Measurements from ENCODE around the gene RGS7.
"Not testable (repeated sequence)": the region's sequence is repeated elsewhere in the genome, so short reads cannot be mapped to it uniquely, and the experiment has no call there.

The RGS7 gene

DNA sequence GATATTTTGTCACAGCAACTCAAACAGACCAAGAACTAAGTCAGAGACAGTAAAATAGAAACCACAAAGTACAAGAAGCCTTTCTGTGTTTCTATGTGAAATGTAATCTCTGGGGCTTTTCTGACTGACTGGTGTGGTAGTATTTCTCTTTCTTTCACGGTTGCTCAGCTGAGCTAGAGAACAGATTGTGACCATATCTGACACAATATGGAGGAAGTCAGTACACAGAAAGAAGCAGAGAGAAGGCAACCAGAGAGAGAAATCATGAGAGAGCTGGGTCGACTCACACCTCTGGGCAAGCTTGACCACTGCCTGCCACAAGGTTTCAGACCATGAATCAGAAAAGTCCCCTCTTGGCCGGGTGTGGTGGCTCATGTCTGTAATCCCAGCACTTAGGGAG is 536.2 kb downstream of the RGS7 start:
- no peak for DNase-seq

DNA sequence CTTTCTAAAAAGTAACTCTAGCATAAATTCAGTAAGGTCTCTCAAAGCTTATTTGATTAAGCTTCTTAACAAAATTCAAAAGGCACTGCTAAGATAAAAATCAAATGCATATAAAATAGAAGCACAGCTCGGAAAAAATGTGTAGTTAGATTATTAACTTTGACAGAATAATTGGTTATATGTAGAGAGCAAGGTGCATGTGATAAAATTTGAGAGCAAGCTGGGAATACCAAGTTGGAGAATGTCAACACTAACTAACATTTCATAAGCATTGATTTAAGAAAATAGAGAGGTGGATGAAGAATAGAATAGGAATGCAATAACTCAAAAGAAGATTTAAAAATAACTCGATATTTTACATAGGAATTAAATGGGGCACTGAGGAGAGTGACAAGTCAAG is 540.5 kb downstream of the RGS7 start:
- no peak for DNase-seq

DNA sequence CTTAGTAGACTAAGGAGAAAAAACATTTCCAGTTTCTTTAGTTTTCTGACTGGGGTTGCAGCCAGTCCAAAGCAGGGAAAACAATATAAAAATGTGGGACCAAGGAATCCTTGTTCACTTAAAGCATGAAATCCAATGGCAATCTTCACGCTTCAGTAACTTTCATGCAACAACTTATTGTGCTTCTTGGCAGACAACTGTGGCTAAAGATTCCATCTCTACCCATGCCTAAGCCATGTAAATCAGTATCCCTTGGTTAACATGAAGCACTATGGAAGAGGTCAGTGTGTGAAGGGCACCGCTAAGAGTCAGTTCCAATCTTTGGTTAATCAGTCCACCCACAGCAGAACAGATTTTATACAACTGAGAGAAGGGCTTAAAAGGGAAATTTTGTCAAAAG is 543.3 kb downstream of the RGS7 start:
- DNase-seq, result no peak

DNA sequence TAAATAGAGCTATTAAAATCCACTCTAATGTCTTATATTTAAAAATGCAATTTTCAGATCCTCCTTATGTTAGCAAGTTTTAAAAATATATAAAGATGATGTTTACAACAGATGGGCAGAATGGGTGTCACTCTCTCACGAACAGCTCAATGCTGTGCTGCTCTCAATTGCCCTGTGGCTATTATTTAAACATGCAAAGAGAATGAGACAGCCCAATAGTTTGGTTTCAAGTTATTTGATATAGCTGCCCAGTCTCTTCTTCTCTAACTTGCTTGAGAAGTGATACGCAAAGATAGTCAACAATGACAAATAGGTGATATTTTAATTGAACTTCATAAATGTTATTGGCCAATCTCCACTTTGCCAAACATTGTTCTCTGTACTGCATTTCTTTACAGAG is 545.7 kb downstream of the RGS7 start:
- no peak for DNase-seq

DNA sequence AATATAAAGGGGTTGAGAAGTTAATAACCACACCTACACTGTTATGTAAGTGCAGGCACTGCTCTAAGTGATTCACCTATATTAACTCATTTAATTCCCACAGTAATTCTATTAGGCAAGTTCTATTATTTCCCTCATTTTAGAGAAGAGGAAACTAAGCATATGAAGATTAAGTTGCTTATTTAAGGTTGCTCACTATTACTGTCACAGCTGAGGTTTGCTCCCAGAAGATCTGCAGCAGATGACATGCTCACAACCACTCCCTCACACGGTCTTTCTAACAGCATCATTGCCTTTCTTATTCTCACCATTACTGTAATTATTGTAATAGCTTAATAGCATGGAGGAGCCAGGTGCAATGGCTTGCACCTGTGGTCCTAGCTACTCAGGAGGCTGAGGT is 548.6 kb downstream of the RGS7 start:
- DNase-seq, result no peak

DNA sequence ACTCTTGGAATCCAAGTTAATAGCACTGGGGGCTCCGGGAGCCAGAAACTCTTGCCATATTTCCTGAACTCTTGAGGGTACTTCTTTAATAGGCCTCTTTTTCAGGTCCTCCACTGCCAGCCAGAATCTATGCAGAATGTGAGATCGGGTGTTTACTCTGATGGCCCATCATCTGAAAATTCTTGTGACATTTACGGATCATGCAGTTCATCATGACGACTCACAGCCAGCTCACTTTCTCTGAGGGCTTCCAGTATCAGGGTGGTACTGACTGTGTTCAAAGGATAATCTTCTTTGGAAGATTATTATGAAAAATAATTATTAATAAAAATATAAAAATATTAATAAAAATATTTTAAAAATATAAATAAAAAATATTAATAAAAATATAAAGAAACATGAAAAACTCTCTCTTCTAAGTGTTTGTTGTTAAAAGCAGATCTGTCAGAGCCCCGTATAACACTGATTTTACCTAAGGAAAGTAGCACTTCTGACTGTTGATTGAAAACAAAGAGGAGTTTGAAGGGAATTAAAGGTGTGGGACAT is 550.7 kb downstream of the RGS7 start:
- DNase-seq, result no peak

DNA sequence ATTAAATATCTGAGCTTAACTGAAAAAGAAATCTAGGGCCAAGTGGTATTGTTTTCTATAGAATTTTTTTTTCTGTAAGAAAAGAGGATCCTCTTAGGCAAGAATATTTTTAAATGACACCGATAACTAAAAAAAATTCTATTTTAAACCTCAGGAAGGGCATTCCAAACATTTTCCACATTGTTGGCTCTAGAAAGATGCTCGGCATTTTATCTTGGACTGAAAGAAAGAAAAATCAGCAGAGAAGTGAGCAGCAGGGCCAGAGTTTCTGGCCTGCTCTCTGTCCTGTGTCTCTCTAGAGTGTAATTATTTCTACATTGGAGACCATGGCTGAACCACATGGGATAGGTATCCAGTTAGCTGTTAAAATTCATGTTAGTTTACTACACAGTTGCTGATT is 552.5 kb downstream of the RGS7 start:
- no peak for DNase-seq

DNA sequence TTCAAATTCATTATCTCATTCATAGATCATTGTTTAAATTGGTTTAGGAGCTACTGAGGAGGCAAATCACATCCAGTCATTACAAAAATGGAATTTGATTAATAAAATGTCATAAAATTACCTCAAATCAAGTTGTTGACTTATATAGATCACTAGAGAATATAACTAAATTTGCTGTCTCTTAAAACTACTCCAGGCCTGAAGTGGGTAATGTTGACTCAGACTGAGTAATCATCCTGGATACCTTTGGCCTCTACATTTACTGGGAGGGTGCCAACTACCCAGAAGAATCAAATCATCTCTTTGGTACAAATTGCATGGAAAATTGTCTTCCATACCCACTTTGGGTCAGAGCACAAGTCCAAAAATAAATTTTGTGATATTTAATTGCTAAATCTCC is 553.9 kb downstream of the RGS7 start:
- DNase-seq, result no peak

DNA sequence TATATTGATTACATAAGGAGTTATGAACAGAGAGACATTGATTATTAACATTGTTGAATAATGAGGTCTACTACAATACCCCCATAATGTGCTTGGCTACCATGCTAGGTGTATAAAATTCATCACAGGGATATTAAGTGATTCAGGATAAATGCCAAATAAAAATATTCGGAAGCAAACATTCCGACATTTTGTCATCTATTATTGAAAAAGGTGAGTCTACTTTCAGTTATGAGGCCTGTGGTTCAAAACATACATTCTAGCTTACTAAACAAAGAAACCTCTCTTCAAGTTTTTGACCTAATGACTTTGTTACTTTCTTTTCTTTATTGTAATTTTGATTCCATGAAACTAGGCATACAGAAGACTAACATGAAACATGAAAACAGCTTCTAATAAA is 554.7 kb downstream of the RGS7 start:
- no peak for DNase-seq

DNA sequence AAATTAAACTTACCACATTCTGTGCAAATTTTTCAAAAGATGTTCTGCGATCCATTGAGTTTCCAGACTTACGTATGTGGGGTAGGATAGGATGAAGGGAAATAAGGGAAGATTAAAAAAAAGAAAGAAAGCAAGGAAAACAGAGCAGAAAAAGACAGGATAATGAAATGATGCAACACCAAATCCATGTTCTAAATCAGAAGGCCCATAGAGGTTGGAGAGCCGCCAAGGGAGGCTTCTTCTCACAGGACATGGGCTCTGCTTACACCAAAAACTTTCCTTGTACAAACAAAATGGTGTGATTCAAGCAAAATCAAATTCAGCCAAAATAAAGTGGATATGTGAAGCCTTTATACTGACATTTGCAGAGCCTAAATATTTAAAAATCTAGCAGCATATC is 555.6 kb downstream of the RGS7 start:
- no peak for DNase-seq

DNA sequence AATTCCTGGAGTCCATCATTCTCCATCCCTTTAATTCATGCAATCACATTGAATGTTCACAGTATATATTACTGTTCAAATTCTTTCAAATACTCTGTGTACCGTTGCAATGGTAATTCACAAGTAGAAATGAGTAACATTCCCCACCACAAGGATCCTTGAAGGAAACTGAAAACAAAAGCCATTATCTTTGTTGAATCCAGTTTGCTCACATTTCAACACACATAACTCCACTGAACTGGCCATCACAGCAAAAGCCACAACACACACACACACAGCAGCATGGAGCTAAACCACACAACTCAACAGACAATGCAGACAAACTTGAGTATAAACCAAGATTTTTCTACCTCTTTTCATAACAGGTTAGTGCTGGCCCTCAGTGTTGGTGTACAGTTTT is 556.7 kb downstream of the RGS7 start:
- no peak for DNase-seq

DNA sequence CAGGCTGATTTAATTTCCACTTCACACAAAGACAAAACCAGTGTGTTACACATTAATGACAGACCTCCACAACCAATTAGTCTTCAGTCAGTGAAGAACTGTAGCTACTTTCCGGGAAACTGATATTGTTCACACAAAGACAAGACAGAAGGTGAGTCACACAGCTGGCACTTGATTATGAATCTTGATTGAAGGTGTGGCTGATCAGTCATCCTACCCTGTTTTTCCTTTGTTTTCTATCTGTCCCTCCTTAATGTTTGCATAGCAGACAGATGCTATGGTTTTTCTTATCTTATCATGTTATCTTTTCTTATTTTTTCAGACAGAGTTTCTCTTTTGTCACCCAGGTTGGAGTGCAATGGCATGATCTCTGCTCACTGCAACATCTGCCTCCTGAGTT is 560.0 kb downstream of the RGS7 start:
- DNase-seq, result no peak

DNA sequence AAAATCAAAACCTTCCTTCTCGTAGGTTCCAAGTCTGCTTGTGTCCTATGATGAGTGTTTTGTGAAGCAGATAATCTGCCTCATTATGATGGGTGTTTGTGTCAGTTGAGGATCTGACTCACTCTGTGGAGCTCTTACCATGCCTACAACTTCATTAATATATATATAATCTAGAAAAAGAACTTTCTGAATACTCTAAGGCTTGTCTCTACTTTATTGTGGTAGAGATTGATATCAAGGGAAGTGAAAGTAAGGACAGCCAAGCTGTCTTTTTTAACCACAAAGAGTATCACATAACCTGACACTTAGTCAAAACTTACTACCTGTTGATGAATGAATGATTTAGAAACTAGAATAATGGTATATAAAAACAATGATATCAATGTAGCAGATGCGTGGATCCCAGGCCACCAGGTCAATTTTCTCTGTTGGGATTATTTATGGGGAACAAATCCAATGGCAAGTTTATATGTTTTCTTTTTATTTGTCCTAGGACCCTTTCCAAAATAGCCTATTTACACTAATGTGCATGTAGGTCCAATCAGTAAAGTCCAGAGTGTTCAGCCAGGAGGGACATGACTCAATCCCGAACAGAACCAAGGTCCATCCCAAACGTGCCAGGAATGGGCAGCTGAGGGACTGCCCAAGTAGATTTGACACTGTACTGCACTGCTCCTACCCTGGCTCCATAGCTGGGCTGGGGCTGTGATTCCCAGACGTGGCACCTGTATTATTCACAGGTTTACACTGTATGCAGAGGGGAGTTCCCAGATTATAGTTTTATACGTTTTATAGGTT is 562.8 kb downstream of the RGS7 start:
- no peak for DNase-seq

DNA sequence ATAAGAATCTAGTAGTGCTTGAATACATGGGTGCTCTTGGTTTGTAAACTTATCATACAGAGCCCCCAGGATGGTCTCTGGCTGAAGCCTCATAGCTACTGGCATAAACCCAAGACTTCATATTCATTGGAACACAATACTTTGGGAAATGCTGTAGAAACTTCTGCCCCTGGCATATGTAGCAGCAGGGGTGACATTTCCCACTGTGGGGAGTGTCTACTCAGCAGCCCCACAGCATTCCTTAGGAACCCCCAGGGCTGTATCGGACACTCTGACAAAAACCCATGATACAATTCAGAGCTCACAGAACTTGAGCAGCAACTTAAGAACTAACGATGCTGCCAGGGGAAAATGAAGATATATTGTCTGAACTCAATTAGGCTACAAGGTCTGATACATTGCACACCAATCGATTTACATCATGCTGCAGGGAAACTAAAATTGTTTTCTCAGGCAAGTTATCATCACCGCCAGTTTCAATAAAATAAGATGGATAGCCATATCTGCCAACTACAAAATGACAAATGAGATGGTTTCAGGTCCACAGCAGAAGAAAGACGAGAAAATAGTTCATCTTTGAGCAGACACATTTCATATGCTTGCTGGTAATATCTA is 564.0 kb downstream of the RGS7 start:
- DNase-seq, result no peak

DNA sequence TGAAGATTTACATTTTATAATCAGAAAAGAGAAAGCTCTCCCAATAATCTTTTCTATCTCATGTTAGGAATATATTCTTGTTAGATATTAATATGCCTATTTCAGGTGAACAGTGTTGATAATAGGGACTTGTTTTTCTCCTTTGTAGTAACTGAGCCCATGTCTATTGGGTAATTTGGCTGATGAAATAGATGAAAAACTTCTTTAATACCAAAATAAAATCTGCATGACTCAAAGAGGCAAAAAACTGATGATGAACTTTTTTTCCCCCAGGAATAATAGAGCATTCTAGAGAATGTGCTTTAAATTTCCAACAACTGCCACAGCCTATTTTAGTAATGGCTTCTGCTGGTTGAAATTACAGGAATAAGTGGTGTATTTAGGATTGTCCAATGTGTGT is 566.1 kb downstream of the RGS7 start:
- no peak for DNase-seq

DNA sequence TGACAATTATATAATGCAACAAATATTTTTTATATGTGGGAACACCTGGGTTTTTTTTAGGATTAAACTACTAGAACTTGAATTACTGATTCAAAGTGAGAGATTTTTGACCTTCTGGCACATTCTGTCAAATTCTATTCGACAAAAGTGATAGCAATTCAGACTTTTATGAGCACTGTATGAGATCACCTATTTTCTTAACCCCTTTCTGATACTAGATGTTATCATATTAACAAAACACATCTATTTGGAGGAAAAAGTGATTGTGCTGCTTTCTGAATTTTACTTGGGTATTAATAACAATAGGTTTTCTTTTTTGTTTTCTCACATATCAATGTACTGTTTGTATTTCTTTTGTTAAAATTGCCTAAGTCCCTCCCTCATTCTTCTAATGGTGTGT is 570.1 kb downstream of the RGS7 start:
- DNase-seq, result no peak

DNA sequence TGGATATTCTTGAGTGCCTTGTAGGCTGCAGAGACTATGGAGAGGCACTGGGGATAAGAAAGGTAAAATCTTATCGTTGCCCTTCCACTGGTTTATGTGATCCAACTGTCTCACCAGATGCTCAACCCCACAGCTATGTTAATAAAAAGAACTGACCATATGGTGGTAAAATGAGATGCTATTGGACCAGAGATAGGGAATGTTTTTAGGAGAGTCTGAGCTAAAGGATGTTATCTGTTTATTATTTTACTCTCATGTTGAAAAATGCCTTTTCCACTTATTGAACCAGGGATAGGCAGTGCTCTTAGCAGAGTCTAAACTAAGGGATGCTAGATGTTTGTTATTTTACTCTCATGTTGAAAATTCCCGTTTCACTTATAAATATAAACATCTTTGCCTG is 572.2 kb downstream of the RGS7 start:
- no peak for DNase-seq

DNA sequence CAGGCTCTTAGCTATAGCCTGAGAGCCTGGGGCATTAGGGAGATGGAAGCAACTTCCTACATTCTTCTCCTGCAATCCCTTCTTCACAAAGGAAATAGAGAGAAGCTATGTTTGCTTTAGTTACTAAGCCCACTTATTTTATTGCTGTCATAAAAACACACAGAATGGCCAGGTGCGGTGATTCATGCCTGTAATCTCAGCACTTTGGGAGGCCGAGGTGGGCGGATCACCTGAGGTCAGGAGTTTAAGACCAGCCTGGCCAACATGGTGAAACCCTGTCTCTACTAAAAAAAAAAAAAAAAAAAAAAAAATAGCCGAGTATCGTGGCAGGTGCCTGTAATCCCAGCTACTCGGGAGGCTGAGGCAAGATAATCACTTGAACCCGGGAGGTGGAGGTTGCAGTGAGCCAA is 573.3 kb downstream of the RGS7 start:
- DNase-seq, result not testable (repeated sequence)

DNA sequence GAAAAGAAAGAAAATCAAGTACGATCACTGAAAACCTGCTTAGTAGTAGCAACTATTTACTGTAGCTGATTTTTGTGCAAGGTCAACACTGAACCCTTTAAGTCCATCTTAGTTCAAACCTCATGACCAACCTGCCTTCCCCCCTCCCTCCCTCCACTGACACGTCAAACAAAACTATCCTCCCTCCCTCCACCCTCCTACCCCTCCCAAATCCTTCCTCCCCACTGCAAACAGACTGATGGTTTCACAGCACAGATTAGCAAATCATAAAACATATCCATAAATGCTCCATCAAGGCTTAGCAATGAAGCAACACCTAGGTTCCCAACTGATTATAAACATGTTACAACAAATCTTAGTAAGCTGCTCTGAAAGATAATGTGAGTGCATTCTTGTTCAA is 580.8 kb downstream of the RGS7 start:
- no peak for DNase-seq

DNA sequence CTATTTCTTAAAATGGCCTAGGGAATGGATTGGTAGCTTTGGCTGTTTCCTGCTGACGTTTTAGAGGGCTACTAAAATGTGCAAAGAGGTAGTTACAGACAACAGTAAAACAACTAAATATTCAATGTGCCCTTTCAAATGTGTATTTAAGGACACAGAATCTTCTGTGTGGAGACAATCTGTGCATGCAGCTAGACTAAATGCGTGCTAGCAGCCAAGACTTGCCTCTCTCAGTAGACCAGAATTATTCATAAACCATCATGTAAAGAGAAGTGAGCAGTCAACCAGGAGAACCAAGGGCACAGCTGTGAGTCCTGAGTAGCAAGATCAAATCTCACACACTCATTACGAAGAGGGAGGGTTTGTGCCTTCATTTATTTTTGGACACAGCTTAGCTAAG is 584.9 kb downstream of the RGS7 start:
- no peak for DNase-seq

DNA sequence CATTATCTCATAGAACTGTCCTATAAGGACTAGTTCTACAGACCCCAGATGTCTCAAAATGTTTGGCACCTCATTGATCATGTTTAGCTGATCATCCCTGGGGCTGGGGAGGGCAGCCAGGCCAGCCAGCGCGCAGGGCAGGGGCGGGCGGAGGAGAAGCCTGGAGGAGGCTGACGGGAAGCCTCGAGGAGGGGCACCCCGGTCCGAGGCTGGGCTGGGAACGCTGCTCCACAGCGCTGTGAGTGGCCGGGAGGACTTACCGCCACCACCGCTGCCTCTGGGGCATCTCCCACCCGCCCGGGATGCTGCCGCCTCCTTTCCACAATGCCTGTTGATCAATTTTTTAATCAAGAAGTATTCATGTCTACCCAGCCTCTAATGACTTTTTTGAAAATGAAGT is 585.6 kb downstream of the RGS7 start:
- DNase-seq, result no peak

DNA sequence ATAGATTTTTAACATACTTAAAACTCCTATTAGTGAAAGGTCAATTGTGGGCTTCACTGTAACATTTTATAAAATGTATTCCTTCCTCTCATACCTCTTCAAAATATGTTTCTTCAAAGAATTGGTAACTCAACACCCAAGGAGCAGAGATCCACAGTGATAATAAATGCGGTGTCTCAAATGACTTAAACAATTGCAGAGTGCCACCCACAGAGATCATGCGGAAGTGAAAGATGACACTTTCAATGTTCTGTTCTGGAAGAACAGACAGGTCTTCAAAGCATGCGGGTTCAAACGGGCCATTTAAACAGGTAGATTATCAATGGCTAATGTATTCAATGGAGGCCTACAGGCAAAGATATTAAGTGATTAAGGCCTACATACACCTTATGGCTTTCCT is 588.0 kb downstream of the RGS7 start:
- no peak for DNase-seq

DNA sequence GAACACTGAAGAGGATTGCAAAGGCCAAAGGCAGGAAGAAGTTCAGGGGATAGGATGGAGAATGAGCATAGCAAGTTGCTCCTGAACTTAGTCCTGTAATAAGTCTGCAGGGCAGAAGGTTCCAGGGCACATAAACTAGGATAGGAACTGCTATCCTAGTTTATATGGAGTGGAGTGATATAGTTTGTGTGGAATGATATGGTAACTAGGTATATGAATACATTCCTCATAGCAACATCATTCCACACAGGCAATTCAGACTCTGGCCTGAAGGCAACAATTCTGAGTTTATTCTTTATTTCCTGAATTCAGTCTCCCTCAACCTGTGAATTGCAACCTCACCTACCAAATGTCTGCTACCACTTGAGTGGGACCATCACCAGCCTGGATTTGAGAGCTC is 590.2 kb downstream of the RGS7 start:
- no peak for DNase-seq

DNA sequence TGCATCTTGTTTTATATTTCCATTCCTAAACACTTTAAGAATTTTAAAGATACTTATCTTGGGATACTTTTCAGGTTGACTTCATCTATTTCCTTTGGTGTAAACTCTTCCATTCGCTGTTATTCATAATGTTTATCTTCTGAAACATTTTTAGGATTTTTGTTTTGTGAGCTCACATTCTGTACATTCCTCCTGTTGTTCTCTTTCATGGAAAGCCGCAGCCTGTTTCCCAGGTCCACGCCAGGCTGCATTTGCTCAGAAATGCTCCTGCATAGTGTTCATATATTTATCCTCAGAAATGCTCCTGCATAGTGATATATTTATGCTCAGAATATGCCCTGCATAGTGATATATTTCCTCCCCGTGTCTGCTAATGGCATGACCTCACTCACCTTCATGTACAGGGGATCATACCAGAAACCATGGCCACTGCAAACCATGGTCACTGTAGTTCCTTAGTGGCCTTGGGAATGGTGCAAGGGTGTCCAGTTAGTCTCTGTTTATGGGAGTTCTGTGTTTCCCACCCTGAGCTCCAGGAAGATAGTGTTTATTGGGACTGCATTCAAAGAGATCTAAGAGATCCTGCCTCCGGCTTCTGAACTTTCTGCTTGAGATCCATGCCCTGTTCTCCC is 591.2 kb downstream of the RGS7 start:
- no peak for DNase-seq

Data from NCI-H1048 (cell line).